Measurements from ENCODE around the gene GNB1L. TPM values are rescaled to one million over a fixed set of nuclear protein-coding genes. Genes with fewer than 3 reads are reported as not detected.

GNB1L gene
- total RNA-seq, 2 donors from 2014 or later: 5.6 to 12.0 TPM

DNA sequence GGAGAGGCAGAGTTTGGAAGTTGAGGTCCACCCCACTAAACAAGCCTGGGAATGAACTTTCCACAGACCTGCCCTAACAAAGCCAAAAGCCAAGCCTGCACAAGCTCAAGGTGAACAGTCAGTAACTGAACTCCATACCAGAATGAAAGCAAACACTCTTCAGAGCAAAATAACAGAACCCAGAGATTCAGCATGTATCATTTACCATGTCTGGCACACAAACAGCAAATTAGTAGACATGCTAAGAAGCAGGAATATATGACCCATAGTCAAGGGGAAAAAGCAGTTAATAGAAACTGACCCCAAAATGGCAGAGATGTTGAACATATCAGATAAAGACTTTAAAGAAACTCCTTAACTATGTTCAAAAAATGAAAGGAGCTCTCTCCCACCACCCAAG lies 62.8 kb downstream of the GNB1L start:
- Histone ChIP-seq H3K9me3 (no peaks in the 10 kb centered on the region), H3K4me3 (no peak overlapping the region), H3K4me1 (replicated peaks) (no peaks in the 10 kb centered on the region), H3K36me3 (no peaks in the 10 kb centered on the region), H3K27me3 (replicated peaks; ENCODE audit: insufficient read depth) (no peaks in the 10 kb centered on the region), H3K27ac (no peak overlapping the region)
- intact Hi-C loops (cut with DNase I): no loop called here
- DNase-seq (ENCODE audit: low spot score): no peak
- TF ChIP-seq POLR2A (IDR thresholded peaks at IDR 0.05) (no peak), POLR2AphosphoS5 (IDR thresholded peaks at IDR 0.05) (no peak)
- TF ChIP-seq, protein P1, sequence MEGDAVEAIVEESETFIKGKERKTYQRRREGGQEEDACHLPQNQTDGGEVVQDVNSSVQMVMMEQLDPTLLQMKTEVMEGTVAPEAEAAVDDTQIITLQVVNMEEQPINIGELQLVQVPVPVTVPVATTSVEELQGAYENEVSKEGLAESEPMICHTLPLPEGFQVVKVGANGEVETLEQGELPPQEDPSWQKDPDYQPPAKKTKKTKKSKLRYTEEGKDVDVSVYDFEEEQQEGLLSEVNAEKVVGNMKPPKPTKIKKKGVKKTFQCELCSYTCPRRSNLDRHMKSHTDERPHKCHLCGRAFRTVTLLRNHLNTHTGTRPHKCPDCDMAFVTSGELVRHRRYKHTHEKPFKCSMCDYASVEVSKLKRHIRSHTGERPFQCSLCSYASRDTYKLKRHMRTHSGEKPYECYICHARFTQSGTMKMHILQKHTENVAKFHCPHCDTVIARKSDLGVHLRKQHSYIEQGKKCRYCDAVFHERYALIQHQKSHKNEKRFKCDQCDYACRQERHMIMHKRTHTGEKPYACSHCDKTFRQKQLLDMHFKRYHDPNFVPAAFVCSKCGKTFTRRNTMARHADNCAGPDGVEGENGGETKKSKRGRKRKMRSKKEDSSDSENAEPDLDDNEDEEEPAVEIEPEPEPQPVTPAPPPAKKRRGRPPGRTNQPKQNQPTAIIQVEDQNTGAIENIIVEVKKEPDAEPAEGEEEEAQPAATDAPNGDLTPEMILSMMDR (IDR thresholded peaks at IDR 0.05): no peak

DNA sequence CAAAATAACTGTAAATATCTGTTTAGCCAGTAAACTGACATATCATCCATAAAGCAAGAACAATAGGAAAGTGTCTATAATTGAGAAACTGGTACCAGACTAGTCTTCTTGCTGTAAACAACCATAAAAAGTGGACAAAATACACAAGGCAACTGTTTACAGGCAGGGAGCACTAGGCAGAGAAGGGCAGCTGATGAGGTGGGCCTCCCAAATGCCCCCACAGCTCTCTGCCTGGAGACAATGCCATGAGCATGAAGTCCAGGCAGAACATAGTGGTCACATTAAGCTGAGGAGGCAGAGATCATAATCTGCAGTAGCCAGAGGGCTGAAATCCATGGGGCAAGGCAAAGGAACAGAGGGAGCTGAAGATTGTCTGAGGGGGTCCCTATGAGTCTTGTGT lies 63.4 kb downstream of the GNB1L start:
- Histone ChIP-seq H3K4me3 (no peak overlapping the region), H3K4me1 (replicated peaks) (no peaks in the 10 kb centered on the region), H3K27me3 (replicated peaks; ENCODE audit: insufficient read depth) (no peaks in the 10 kb centered on the region), H3K36me3 (no peaks in the 10 kb centered on the region), H3K27ac (no peak overlapping the region), H3K9me3 (no peaks in the 10 kb centered on the region)
- DNase-seq (ENCODE audit: low spot score): no peak
- TF ChIP-seq POLR2A (IDR thresholded peaks at IDR 0.05) (no peak), POLR2AphosphoS5 (IDR thresholded peaks at IDR 0.05) (no peak)
- TF ChIP-seq, protein P1 (IDR thresholded peaks at IDR 0.05): no peak
- intact Hi-C loops (cut with DNase I): no loop called here

DNA sequence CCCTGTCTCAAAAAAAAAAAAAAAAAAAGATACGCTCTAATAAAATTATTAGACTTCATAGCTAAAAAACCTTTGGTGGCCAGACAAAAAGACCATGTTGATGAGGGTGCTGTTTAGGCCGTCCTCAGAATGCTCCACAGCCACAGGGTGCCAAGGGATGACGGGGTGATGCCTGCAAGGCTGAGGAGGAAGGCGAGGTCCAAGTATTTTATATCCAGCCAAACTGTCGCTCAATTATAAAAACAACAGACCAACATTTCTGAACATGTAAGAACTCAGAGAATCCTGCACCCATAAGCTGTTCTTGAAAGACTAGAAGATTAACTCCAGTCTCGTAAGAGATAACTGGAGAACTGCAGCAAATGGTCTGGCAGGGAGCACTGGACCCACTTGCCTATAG lies 64.8 kb downstream of the GNB1L start:
- H3K27ac ChIP-seq: no peak overlapping the region
- H3K4me3 ChIP-seq: no peak overlapping the region
- no peaks in the 10 kb centered on the region for H3K9me3 ChIP-seq
- H3K4me1 ChIP-seq (replicated peaks): no peaks in the 10 kb centered on the region
- no peaks in the 10 kb centered on the region for H3K27me3 ChIP-seq (replicated peaks; ENCODE audit: insufficient read depth)
- no peak for DNase-seq (ENCODE audit: low spot score)
- no peaks in the 10 kb centered on the region for H3K36me3 ChIP-seq
- intact Hi-C loops (cut with DNase I): no loop called here
- TF ChIP-seq POLR2A (IDR thresholded peaks at IDR 0.05) (no peak), POLR2AphosphoS5 (IDR thresholded peaks at IDR 0.05) (no peak)
- TF ChIP-seq, protein P1 (IDR thresholded peaks at IDR 0.05): no peak
- WGBS: 97% methylated on average over 6 of the region's 6 CpGs

DNA sequence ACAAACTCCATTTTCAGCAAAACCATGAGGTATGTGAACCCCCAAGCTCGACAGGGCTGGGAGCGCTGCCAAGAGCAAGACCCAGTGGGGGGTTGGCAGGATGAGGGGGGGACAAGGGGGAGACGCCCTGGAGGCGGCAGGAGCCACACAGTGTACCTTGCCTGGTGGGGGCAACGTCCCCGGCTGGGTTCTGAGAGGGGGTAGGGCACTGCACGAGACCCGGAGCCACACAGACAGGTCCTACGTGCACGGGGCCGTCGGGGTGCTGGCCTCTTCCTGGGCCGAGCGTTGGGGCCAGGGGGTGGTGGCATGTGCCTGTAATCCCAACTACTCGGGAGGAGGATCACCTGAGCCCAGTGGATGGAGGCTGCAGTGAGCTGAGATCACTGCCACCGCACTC lies 65.3 kb downstream of the GNB1L start:
- Histone ChIP-seq H3K9me3 (no peaks in the 10 kb centered on the region), H3K36me3 (no peaks in the 10 kb centered on the region), H3K4me1 (replicated peaks) (no peaks in the 10 kb centered on the region), H3K4me3 (no peak overlapping the region), H3K27ac (no peak overlapping the region), H3K27me3 (replicated peaks; ENCODE audit: insufficient read depth) (no peaks in the 10 kb centered on the region)
- no peak for DNase-seq (ENCODE audit: low spot score)
- WGBS: 92% methylated on average over 16 of the region's 16 CpGs
- TF ChIP-seq POLR2A (IDR thresholded peaks at IDR 0.05) (no peak), POLR2AphosphoS5 (IDR thresholded peaks at IDR 0.05) (no peak)
- TF ChIP-seq, protein P1 (IDR thresholded peaks at IDR 0.05): no peak
- intact Hi-C loops (cut with DNase I): no loop called here

DNA sequence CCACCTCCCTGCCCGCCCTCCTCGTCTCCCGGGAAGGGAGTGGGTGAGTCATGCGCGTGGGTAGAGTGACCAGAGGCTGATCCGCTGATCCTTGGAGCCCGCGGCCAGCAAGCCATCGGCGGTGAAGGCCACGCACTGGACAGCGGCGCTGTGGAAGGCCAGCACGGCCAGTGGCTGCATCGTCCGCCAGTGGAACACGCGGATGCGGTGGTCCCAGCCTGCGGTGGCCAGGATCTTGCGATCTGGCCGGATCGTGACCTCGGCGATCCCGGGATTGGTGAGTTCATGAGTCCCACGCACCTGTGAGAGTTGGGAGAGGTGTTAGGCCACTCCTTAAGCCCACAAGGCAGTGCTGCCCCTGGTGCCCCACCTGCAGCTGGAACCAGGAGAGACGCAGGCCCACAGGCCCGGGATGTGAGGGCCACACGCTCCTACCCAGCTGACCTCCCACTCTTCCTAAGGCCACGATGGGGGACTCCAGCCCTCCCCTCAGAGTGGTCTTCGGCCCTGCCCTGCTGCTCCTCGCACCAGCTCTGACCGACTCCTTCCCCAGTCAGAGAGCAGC lies 65.9 kb downstream of the GNB1L start:
- DNase-seq (ENCODE audit: low spot score): no peak
- no peaks in the 10 kb centered on the region for H3K9me3 ChIP-seq
- WGBS: 93% methylated on average over 26 of the region's 34 CpGs

More for the DNA sequence above, 65.9 kb downstream of the GNB1L start:
- no peaks in the 10 kb centered on the region for H3K36me3 ChIP-seq
- no peak overlapping the region for H3K27ac ChIP-seq
- no peak overlapping the region for H3K4me3 ChIP-seq
- H3K27me3 ChIP-seq (replicated peaks; ENCODE audit: insufficient read depth): no peaks in the 10 kb centered on the region
- no peaks in the 10 kb centered on the region for H3K4me1 ChIP-seq (replicated peaks)
- TF ChIP-seq POLR2A (IDR thresholded peaks at IDR 0.05) (no peak), POLR2AphosphoS5 (IDR thresholded peaks at IDR 0.05) (no peak)
- TF ChIP-seq, protein P1 (IDR thresholded peaks at IDR 0.05): no peak
- intact Hi-C loops (cut with DNase I): no loop called here

All from prostate gland (tissue), 2 donors.